Upper lobe of left lung (tissue), 6 donors: ENCODE measurements around the gene FCRL6. TPM values are rescaled to one million over a fixed set of nuclear protein-coding genes. Genes with fewer than 3 reads are reported as not detected.

ENCODE experiments used
- ATAC-seq, 2 donors: fragments of 200-7000 bp; cut with Tn5 transposase; one replicate each; pipeline ENCODE4 v1.9.1; 2022; ENCODE audit warnings: mild to moderate bottlenecking in 2 of 2, moderate library complexity in 2 of 2; ENCODE audit not compliant: low FRiP score in 2 of 2
- DNase-seq, 2 donors: peaks; one replicate each; pipeline ENCODE4 v3.0.0-alpha.2; 2019 to 2020
- H3K27ac ChIP-seq, 4 donors: fragments of 200-600 bp; sonication (generic); one replicate each; pipeline ENCODE4 v1.5.1; 2016 to 2019
- H3K27me3 ChIP-seq, 4 donors: fragments of 200-600 bp; sonication (generic); one replicate each; pipeline ENCODE4 v1.5.1; 2017 to 2019
- H3K36me3 ChIP-seq, 4 donors: fragments of 200-600 bp; sonication (generic); one replicate each; pipeline ENCODE4 v1.5.1; 2016 to 2019
- H3K4me1 ChIP-seq, 4 donors: fragments of 200-600 bp; sonication (generic); one replicate each; pipeline ENCODE4 v1.5.1; 2018 to 2019
- H3K4me3 ChIP-seq, 4 donors: fragments of 200-600 bp; sonication (generic); one replicate each; pipeline ENCODE4 v1.5.1; 2017 to 2019; ENCODE audit warnings: mild to moderate bottlenecking in 2 of 4, moderate library complexity in 1 of 4
- H3K9me3 ChIP-seq, 4 donors: fragments of 200-600 bp; sonication (generic); one replicate each; pipeline ENCODE4 v1.5.1; 2018 to 2019
- EP300 ChIP-seq, 4 donors: sonication (generic); formaldehyde crosslinking; IDR thresholded peaks; one replicate each; pipeline ENCODE4 v1.5.1; 2017; ENCODE audit warnings: antibody characterized with exemption in 4 of 4, control low read depth in 2 of 4
- POLR2A ChIP-seq, 4 donors: fragments of 450-650 bp; IDR thresholded peaks; one replicate each; pipeline ENCODE4 v1.5.1; 2016 to 2017; ENCODE audit warnings: antibody characterized with exemption in 4 of 4, mild to moderate bottlenecking in 2 of 4
- POLR2AphosphoS5 ChIP-seq, 2 donors: sonication (generic); formaldehyde crosslinking; IDR thresholded peaks; one replicate each; pipeline ENCODE4 v1.5.1; 2017; ENCODE audit warnings: antibody characterized with exemption in 2 of 2
- WGBS, 2 donors: methylation state at CpG; one replicate each; pipeline ENCODE4 v1.1.5; 2017 to 2018; 5-methylcytosine and 5-hydroxymethylcytosine counted together
- total RNA-seq, 6 donors: library from RNA; depleted of rRNA in 4 of 6; stranded (reverse); fragments of >200 nt in 4 of 6; gene quantifications; one replicate each; pipeline versions ENCODE4 v1.1.0 to v1.2.1, GENCODE V29; 2016 to 2021
- TF ChIP-seq, protein P1 (sequence below), 6 experiments: fragments of 450-650 bp in 4 of 6; fragments of 200-600 bp in 2 of 6; sonication (generic) in 2 of 6; IDR thresholded peaks; one replicate each; pipeline ENCODE4 v1.5.1; 2016 to 2019; ENCODE audit warnings: antibody characterized with exemption in 6 of 6
- donor health status: DM: no; HTN: no; CAD: no; lungs with moderate emphysema.
- donor health status: DM: no; HTN: yes; CAD: no; lungs with severe emphysema.

FCRL6 gene
- total RNA-seq = 1 to 10 TPM; 1.8 to 5.2 (median 3.0) TPM

DNA sequence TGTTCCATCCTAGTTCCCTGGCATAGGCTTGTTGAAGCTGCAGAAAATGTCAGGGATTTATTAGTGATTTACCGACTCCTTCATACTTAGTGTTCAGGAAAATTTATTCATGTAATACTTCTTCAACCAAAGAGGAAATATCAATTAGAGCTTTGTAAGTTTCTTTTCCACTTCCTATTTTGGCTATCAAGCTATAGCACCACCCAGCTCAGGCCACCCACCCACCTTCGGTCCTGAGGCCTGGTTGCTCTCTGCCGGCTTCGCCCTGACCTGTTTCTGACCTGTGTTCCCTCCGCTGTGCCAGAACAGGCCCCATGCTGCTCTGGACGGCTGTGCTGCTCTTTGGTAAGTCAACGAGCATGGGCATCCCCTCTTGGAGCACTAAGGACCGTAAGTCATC, at the start of gene FCRL6:
TSS of gene FCRL6 (plus strand) at position 250 of the 400 bp plus-strand sequence. CDS start at position 315, 65 bp downstream.
- H3K36me3 ChIP-seq = no peaks in the 10 kb centered on the region
- no peak for TF ChIP-seq POLR2AphosphoS5 (IDR thresholded peaks at IDR 0.05)
- no peak for TF ChIP-seq EP300 (IDR thresholded peaks at IDR 0.05)
- TF ChIP-seq, protein P1, sequence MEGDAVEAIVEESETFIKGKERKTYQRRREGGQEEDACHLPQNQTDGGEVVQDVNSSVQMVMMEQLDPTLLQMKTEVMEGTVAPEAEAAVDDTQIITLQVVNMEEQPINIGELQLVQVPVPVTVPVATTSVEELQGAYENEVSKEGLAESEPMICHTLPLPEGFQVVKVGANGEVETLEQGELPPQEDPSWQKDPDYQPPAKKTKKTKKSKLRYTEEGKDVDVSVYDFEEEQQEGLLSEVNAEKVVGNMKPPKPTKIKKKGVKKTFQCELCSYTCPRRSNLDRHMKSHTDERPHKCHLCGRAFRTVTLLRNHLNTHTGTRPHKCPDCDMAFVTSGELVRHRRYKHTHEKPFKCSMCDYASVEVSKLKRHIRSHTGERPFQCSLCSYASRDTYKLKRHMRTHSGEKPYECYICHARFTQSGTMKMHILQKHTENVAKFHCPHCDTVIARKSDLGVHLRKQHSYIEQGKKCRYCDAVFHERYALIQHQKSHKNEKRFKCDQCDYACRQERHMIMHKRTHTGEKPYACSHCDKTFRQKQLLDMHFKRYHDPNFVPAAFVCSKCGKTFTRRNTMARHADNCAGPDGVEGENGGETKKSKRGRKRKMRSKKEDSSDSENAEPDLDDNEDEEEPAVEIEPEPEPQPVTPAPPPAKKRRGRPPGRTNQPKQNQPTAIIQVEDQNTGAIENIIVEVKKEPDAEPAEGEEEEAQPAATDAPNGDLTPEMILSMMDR (IDR thresholded peaks at IDR 0.05) = no peak
- TF ChIP-seq POLR2A (IDR thresholded peaks at IDR 0.05) = no peak
- ATAC-seq (no peak), DNase-seq (peak in 1 of 2 donors; percentile 32)
- H3K4me1 ChIP-seq = peaks cover 0 to 9% (median 4%) of the 10 kb centered on the region in 4 donors
- H3K9me3 ChIP-seq = no peaks in the 10 kb centered on the region
- no peaks in the 10 kb centered on the region for H3K27me3 ChIP-seq
- no peak within 1 kb of the TSS for H3K4me3 ChIP-seq
- WGBS, 2 donors = 86 to 89% methylated on average over 8 of the region's 8 CpGs
- peak within 1 kb of the TSS in 1 of 4 donors; percentile 3 for H3K27ac ChIP-seq

- 69 to 79% methylated on average over 4 of the region's 4 CpGs for WGBS, 2 donors
These were observed 48.8 kb upstream of the FCRL6 start for GRCh38 chr1:159753386-159753785.

GRCh38 chr1:159755451-159756007, 46.6 kb upstream of the FCRL6 start:
- DNase-seq (no peak), ATAC-seq (no peak)
- TF ChIP-seq EP300 (IDR thresholded peaks at IDR 0.05) = no peak
- TF ChIP-seq, protein P1 (IDR thresholded peaks at IDR 0.05) = no peak
- no peak for TF ChIP-seq POLR2AphosphoS5 (IDR thresholded peaks at IDR 0.05)
- no peak for TF ChIP-seq POLR2A (IDR thresholded peaks at IDR 0.05)
- Histone ChIP-seq H3K9me3 (no peaks in the 10 kb centered on the region), H3K4me3 (no peak overlapping the region), H3K4me1 (peaks cover 13 to 31% (median 28%) of the 10 kb centered on the region in 4 donors), H3K27me3 (no peaks in the 10 kb centered on the region), H3K36me3 (no peaks in the 10 kb centered on the region), H3K27ac (peak overlapping the region in 1 of 4 donors; percentile 54)
- 87 to 89% methylated on average over 3 of the region's 3 CpGs for WGBS, 2 donors

More at GRCh38 chr1:159753386-159753785, 48.8 kb upstream of the FCRL6 start:
- ATAC-seq = no peak
- Histone ChIP-seq H3K4me3 (no peak overlapping the region), H3K27me3 (no peaks in the 10 kb centered on the region), H3K36me3 (no peaks in the 10 kb centered on the region), H3K4me1 (peaks cover 13 to 31% (median 28%) of the 10 kb centered on the region in 4 donors), H3K27ac (peak overlapping the region; percentile 27 to 72 (median 68)), H3K9me3 (no peaks in the 10 kb centered on the region)
- no peak for TF ChIP-seq POLR2A (IDR thresholded peaks at IDR 0.05)
- TF ChIP-seq EP300 (IDR thresholded peaks at IDR 0.05) = no peak
- TF ChIP-seq, protein P1 (IDR thresholded peaks at IDR 0.05) = no peak
- no peak for TF ChIP-seq POLR2AphosphoS5 (IDR thresholded peaks at IDR 0.05)
- no peak for DNase-seq

- TF ChIP-seq POLR2A (IDR thresholded peaks at IDR 0.05) = no peak
- TF ChIP-seq EP300 (IDR thresholded peaks at IDR 0.05) = no peak
- TF ChIP-seq, protein P1 (IDR thresholded peaks at IDR 0.05) = no peak
- no peak for TF ChIP-seq POLR2AphosphoS5 (IDR thresholded peaks at IDR 0.05)
These were observed 45.8 kb upstream of the FCRL6 start for GRCh38 chr1:159756397-159756796.

DNA sequence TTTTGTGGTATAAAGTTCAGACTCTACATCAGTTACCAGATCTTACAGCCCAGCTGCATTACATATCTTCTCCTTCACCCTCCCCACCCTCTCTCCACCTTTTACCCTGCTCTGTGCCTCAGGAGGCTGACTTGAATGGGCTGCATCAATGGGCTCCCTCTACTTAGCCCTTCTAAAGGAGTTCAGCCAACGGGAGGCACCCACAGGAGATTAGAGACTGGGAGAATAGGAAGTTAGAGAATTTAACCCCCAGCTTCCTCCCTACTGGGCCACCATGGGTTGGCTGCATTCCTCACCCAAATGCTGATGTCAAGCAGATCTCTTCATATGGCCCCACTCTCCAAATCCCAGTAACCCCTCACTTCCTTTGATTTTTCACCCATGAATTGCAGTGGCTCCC, 38.5 kb upstream of the FCRL6 start:
- WGBS, 2 donors = 22 to 56% methylated on average over 1 of the region's 1 CpG
- no peak for ATAC-seq
- Histone ChIP-seq H3K9me3 (no peaks in the 10 kb centered on the region), H3K4me3 (no peak overlapping the region), H3K36me3 (no peaks in the 10 kb centered on the region), H3K27me3 (no peaks in the 10 kb centered on the region), H3K27ac (no peak overlapping the region), H3K4me1 (no peaks in the 10 kb centered on the region)
- no peak for DNase-seq
- TF ChIP-seq EP300 (IDR thresholded peaks at IDR 0.05) (no peak), POLR2A (IDR thresholded peaks at IDR 0.05) (no peak), POLR2AphosphoS5 (IDR thresholded peaks at IDR 0.05) (no peak)
- TF ChIP-seq, protein P1 (IDR thresholded peaks at IDR 0.05) = no peak

More at GRCh38 chr1:159756397-159756796, 45.8 kb upstream of the FCRL6 start:
- Histone ChIP-seq H3K4me1 (peaks cover 13 to 28% (median 26%) of the 10 kb centered on the region in 4 donors), H3K27me3 (no peaks in the 10 kb centered on the region), H3K4me3 (no peak overlapping the region), H3K9me3 (no peaks in the 10 kb centered on the region), H3K27ac (peak overlapping the region in 2 of 4 donors; percentile 18 to 54), H3K36me3 (no peaks in the 10 kb centered on the region)
- DNase-seq (peak in 1 of 2 donors; percentile 45), ATAC-seq (peak in 1 of 2 donors; percentile 71)
